HG02763 (cell line): ENCODE measurements around the gene PI3.

Experiments used
- ATAC-seq: cut with Tn5 transposase; IDR thresholded peaks from one replicate; pipeline ENCODE4 v1.9.1; 2021; ENCODE audit warnings: mild to moderate bottlenecking, moderate library complexity; ENCODE audit not compliant: unreplicated experiment

Gene PI3

DNA sequence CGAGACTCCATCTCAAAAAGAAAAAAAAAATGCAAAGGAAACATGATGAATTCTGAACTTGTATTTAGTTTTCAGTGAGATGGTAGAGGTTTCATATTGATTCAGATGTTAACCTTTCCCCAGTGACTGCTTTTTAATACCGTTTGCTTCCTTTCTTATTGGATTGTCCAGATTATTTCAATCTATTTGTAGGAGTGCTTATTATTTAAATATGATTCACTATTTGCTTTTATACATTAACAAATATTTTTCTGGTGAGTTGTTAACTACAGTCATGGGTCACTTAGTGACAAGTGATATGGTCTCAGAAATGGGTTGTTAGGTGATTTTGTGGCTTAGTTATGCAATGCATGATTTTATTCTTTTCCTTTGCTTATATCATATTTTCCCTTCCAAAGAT lies 8.4 kb downstream of the PI3 start:
- ATAC-seq, result no peak

DNA sequence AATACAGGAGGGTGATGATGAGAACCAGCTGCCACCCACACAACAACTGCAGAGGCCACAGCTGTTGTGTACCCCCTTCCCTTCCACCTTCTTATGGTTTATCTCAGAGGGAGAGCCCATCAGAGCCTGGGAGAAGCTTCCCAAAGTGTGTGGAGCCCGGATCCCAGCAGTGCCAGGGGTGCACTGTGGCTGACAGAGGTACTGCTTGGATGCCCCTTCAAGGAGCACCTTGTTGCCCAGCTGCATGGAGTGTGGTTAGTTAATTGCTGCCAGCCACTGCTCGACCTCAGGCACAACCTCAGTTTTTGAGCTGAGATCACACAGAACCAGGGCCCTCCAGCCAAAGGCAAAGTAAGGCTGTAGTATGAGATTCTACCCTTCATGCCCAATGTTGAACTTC lies 13.0 kb downstream of the PI3 start:
- no peak for ATAC-seq

DNA sequence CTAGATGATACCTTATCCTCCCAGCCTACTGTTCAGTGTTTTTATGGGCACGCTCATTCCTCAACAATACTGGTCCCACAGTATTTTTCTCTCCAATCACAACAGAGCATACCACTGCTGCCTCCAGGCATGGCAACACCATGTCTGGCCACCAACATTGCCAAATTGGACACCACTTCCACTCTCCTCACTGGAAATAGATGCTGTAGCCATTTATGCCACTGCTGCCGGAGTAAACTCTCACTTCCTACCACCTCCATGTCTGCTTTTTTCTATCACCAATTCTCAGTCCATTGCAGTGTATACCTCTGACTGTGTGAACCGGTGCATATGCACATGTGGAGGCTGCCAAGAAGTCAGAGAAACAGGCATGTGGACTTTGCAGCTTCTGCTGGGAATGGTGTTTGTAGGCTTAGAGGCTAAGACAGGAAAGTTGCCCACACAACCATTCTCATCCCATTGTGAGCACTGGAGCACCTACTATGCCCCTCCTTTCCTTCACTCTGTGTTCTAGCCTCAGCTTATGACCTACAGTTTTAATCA lies 14.4 kb downstream of the PI3 start:
- ATAC-seq, result no peak

DNA sequence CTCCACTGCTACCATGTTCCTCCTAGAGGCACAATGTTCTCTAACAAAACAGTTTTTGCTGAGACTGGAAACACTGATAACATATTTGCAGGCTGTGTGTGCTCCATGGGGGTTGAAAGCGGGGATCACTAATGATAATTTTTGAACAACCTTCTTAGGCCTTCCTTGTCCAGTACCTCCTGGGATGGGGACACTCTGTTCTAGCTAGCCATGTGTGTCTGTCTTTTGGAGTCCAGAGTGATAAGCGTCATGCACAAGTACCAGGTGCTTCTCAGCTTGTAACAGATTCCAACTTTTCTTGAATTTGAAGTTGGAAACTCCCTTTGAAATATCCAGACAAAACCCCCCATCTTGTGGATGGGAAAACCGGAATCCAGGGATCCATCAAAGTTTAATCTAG lies 15.2 kb downstream of the PI3 start:
- no peak for ATAC-seq

DNA sequence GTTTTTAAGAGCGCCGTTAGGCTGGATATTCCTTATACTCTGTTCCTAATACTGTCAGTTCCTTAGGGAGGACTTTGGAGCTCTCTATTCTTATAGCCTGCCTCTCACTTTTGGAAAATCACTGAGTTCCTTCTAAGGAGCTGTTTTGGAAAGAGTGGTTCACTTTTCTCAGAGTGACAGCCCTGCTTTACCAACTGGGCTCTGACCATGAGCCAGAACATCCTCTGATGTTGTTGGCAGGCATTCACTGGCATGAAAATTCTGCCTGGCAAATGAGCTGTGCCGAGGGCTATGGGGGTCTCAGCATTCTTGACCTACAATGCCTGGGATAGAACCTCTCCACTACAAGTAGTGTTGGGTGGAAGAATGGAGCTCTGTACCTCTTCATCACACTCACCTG lies 17.2 kb downstream of the PI3 start:
- ATAC-seq, result no peak

DNA sequence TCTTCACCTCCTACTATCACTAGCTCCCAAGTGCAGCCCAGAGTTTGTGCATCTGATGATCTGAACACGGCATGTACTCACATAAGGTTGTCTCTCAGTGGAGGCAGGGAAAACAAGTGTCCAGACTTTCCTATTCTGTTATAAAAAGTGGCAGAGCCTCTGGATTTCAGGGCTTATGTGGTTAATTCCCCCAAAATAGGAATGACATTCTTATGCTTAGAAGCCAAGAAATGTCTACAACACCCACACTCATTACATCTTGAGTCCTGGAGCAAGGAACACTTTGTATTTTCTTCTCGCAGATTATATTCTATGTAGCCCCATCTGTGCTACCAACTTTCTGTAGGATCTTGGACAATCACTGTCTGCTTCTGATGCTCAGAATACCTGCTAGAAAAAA lies 18.6 kb downstream of the PI3 start:
- no peak for ATAC-seq

DNA sequence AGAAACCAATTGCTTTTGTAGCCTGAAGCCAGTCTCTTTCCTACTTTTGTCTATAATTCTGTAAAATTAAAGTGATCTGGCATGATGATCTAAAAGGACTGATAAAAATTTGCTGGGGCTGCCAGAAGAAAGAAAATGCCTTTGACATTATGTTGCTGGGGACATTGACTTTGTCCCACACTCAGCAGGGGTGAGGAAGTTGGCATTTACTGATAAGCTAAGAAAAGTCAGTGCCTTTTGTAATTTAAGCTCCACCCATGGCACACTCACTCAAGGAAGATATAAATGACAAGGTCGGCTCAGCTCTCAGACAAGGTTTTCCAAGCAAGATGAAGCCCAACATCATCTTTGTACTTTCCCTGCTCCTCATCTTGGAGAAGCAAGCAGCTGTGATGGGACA lies 32.0 kb downstream of the PI3 start, which contains the start of gene SEMG1:
Gene SEMG1, plus strand, starts transcription at position 309 of the 400 bp plus-strand sequence. Its CDS starts 21 bp downstream, at position 330.
- no peak for ATAC-seq

DNA sequence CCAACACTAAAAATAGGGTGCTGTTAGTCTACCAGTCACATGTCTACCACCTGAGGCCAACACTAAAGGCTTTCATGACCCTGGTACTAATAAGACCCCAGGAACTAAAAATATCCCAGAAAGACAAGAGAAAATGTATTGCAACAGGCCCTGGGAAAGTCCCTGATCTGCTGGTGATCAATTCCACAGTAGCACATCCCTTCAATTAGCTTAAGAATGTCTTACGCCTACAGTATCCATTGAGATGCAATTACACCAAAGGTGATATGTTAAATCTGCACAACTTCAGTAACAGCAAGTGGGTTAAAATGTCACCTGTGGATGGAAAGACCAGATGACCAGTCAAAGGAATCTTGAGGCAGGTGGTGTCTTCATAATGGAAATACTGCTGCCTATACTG lies 35.2 kb downstream of the PI3 start:
- no peak for ATAC-seq

DNA sequence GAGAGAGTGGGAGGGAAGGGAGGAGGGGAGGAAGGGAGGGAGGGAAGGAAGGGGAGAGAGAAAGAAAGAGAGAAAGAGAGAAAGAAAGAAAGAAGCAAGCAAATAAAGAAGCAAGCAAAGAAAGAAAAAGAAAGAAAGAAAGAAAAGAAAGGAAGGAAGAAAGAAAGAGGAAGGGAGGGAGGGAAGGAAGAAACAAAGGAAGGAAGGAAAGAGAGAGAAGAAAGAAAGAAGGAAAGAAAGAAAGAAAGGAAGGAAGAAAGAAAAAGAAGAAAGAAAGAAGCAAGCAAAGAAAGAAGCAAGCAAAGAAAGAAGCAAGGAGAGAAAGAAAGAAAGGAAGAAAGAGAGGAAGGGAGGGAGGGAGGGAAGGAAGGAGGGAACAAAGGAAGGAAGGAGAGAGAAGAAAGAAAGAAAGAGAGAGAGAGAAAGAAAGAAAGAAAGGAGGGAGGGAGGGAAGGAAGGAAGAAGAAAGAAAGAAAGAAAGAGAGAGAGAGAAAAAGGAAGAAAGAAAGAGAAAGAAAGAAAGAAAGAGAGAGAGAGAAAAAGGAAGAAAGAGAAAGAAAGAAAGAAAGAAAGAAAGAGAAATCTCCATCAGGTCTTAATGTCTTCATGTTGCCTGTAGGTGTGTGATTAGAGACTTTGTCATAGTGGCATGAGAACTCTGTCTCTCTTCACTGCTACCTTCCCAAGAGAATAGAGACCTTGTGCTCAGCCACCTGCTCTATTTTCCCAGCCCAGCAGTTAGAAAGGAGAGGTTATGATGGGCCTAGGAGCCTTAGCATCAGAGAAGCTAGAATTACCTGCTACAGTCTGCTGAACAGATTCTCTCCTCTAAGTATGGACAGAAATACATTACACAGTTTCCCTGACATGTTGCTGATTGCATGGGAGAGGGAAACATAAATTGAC lies 37.1 kb downstream of the PI3 start:
- ATAC-seq, result no peak

DNA sequence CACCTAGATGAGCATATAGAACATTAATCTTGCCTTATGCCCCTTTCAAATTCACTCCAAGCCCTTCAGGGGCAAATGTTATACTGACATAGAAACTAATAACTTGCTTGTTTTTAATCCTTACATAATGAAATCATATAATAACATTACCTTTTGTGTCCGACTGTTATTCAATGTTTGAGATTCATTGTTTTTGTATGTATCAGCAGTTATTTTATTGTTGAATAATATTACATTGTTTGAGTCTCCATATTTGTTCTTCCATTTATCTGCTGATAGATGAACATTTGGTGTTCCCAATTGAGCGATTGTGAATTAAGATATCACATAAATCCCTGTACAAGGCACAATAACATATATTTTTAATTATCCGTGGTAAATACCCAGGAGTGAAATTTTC lies 38.1 kb downstream of the PI3 start:
- ATAC-seq, result no peak

DNA sequence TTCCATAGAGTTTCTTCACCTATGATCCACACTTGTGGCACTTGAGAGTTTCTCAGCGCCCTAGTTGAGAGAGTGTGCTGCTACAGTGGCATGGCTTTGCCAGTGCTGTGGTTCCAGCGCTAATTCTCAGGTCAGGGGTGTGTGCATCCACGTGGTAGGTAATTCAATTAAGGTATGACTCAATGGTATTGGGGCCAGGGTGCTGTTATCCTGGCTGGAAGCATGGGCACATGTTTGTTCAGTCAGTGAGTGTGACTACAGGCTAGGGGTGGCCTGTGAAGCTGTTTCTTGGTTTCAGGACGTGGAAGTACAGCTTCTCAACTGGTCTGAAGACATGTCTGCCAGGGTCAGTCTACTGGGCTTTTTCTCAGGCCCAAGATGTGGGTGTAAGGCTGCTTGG lies 43.4 kb downstream of the PI3 start:
- no peak for ATAC-seq

DNA sequence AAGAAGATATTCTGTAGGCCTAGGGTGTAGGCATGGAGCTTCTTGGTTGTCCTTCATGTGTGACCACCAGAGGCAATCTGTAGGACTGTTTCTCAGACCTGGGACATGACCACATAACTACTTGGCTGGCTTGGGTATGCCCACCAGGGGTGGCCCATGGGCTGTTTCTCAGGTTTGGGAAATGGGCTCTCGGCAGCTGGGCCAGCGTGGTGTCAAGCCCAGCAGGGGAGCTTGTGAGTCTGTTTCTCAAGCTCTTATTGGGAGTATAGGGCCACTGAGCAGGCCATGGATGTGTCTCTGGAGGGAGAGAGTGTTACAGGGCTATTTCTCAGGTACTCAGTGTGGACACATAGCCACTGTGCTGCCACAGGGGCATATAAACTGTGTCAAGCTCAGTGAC lies 43.9 kb downstream of the PI3 start:
- ATAC-seq, result no peak

DNA sequence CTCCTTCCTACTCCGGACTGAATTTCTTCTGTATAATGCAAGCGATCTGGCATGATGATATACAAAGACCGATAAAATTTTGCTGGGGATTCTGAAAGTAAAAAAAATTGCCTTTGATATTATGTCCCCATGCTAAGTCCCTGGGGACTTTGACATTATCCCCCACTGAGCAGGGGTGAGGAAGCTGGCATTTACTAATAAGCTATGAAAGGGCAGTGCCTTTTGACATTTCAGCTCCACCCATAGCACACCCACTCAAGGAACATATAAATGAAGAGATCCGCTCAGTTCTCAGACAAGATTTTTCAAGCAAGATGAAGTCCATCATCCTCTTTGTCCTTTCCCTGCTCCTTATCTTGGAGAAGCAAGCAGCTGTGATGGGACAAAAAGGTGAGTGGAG lies 46.4 kb downstream of the PI3 start, which contains the start of gene SEMG2:
Gene SEMG2, plus strand, starts transcription at position 298 of the 400 bp plus-strand sequence. Its CDS starts 17 bp downstream, at position 315.
- no peak for ATAC-seq

DNA sequence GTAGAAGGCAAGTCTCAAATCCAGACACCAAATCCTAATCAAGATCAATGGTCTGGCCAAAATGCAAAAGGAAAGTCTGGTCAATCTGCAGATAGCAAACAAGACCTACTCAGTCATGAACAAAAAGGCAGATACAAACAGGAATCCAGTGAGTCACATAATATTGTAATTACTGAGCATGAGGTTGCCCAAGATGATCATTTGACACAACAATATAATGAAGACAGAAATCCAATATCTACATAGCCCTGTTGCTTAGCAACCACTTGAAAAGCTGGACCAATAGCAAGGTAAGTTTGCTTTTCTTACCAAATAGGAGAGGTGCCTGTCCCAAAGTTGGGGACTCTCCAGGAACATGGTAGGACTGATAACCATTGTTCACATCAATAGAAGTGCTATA lies 48.4 kb downstream of the PI3 start:
- no peak for ATAC-seq
